HCT116 (cell line): ENCODE data around the gene ABCC9. TPM values are rescaled to one million over a fixed set of nuclear protein-coding genes. Genes with fewer than 3 reads are reported as not detected.

ENCODE experiments used
- ATAC-seq: fragments of 200-7000 bp; cut with Tn5 transposase; 2 replicates; pipeline ENCODE4 v1.9.1; 2020; ENCODE audit warnings: mild to moderate bottlenecking, moderate library complexity
- BruUV-seq: library from RNA; stranded (reverse); fragments of 400-500 nt; replicated peaks from 2 replicates; lab custom pipeline; 2021; lab: Mats Ljungman, UMichigan
- CTCF ChIA-PET: fragments of 300-600 bp; sonication (Branson Sonifier 250); formaldehyde crosslinking; loops from one replicate; lab custom pipeline; 2021; ENCODE audit warnings: antibody characterized with exemption; lab: Charles Lee
- POLR2A ChIA-PET: fragments of 300-600, 350-600 bp; sonication (Branson Sonifier 250); formaldehyde crosslinking; loops from one replicate; lab custom pipeline; 2021; ENCODE audit warnings: antibody characterized with exemption; lab: Charles Lee
- RAD21 ChIA-PET, 2 experiments: fragments of 300-600 bp; sonication (Branson Sonifier 250); formaldehyde crosslinking; loops; one replicate each; lab custom pipeline; 2023; ENCODE audit warnings: low total read pairs in 2 of 2; ENCODE audit not compliant: uncharacterized antibody in 2 of 2, unreplicated experiment in 2 of 2, low non-redundant PET in 1 of 2; lab: Charles Lee
- DNase-seq: peaks from one replicate; pipeline ENCODE4 v3.0.0-alpha.2; 2010; ENCODE audit warnings: low read depth, low spot score
- H2AFZ ChIP-seq: fragments of 200-600 bp; shearing (Covaris generic), sonication (generic); 2 replicates; pipeline ENCODE4 v1.6.1; 2017; ENCODE audit warnings: low read depth, mixed run types, mixed read lengths, antibody characterized with exemption, low read length; ENCODE audit not compliant: poor library complexity, severe bottlenecking
- H3K27ac ChIP-seq: 2 replicates; pipeline ENCODE4 v1.5.1; 2012; ENCODE audit warnings: low read depth, low read length
- H3K27me3 ChIP-seq: fragments of 200-600 bp; sonication (generic); 2 replicates; pipeline ENCODE4 v1.6.1; 2016; ENCODE audit warnings: mixed run types, low read length, mixed read lengths; ENCODE audit not compliant: insufficient read depth
- H3K36me3 ChIP-seq, 2 experiments: fragments of 200-500 bp in 1 of 2; fragments of 200-600 bp in 1 of 2; sonication (Bioruptor generic) in 1 of 2; sonication (generic) in 1 of 2; 2 replicates each; pipeline versions ENCODE4 v1.5.1 to v1.6.1; 2014 to 2016; ENCODE audit warnings: low read length in 2 of 2, inconsistent platforms in 1 of 2, mixed read lengths in 1 of 2, mixed run types in 1 of 2; ENCODE audit not compliant: insufficient read depth in 2 of 2, control insufficient read depth in 1 of 2
- H3K4me1 ChIP-seq, 2 experiments: fragments of 200-600 bp in 1 of 2; sonication (generic) in 1 of 2; 2 replicates each; pipeline versions ENCODE4 v1.5.1 to v1.6.1; 2012 to 2017; ENCODE audit warnings: low read length in 2 of 2, inconsistent platforms in 1 of 2, mild to moderate bottlenecking in 1 of 2, mixed read lengths in 1 of 2, mixed run types in 1 of 2, moderate library complexity in 1 of 2; ENCODE audit not compliant: insufficient read depth in 2 of 2, control insufficient read depth in 1 of 2
- H3K4me2 ChIP-seq: fragments of 200-600 bp; sonication (generic); 2 replicates; pipeline ENCODE4 v1.6.1; 2017; ENCODE audit warnings: mixed run types, low read length, mixed read lengths
- H3K4me3 ChIP-seq, 2 experiments: fragments of 200-600 bp in 1 of 2; sonication (generic) in 1 of 2; replicated peaks in 1 of 2; 2 replicates each; pipeline ENCODE4 v1.5.1; 2011 to 2016; ENCODE audit warnings: low read length in 2 of 2, control low read depth in 1 of 2, low read depth in 1 of 2, mild to moderate bottlenecking in 1 of 2, mixed read lengths in 1 of 2, mixed run types in 1 of 2
- H3K79me2 ChIP-seq: fragments of 200-600 bp; sonication (generic); 2 replicates; pipeline ENCODE4 v1.6.1; 2017; ENCODE audit warnings: mild to moderate bottlenecking, mixed run types, low read length, moderate library complexity, mixed read lengths; ENCODE audit not compliant: insufficient read depth
- H3K9ac ChIP-seq: fragments of 200-600 bp; sonication (generic); 2 replicates; pipeline ENCODE4 v1.6.1; 2016; ENCODE audit warnings: low read length, mixed read lengths
- H3K9me2 ChIP-seq: fragments of 200-600 bp; sonication (generic), shearing (Covaris generic); 2 replicates; pipeline ENCODE4 v1.6.1; 2017; ENCODE audit warnings: mixed run types, mild to moderate bottlenecking, moderate library complexity; ENCODE audit not compliant: insufficient read depth
- H3K9me3 ChIP-seq, 2 experiments: fragments of 200-500 bp in 1 of 2; fragments of 200-600 bp in 1 of 2; sonication (Bioruptor generic) in 1 of 2; sonication (generic) in 1 of 2; 2 replicates each; pipeline ENCODE4 v1.6.1; 2014 to 2017; ENCODE audit warnings: low read length in 2 of 2, mixed read lengths in 2 of 2, inconsistent platforms in 1 of 2, low read depth in 1 of 2, mild to moderate bottlenecking in 1 of 2, mixed run types in 1 of 2, moderate library complexity in 1 of 2; ENCODE audit not compliant: control insufficient read depth in 1 of 2, insufficient read depth in 1 of 2
- H4K20me1 ChIP-seq: fragments of 200-600 bp; sonication (generic), shearing (Covaris generic); 2 replicates; pipeline ENCODE4 v1.6.1; 2017; ENCODE audit warnings: mixed run types, mild to moderate bottlenecking, moderate library complexity; ENCODE audit not compliant: insufficient read depth
- CBX3 ChIP-seq: IDR thresholded peaks from 2 replicates; pipeline ENCODE4 v1.6.1; 2012; ENCODE audit warnings: low read depth
- CEBPB ChIP-seq: IDR thresholded peaks from 2 replicates; pipeline ENCODE4 v1.6.1; 2012; ENCODE audit warnings: low read depth
- ELF1 ChIP-seq: IDR thresholded peaks from 2 replicates; pipeline ENCODE4 v1.6.1; 2012; ENCODE audit warnings: low read depth, borderline replicate concordance
- EZH2 ChIP-seq: fragments of 200-600 bp; sonication (generic); IDR thresholded peaks from 2 replicates; pipeline ENCODE4 v1.6.1; 2017; ENCODE audit warnings: antibody characterized with exemption, mixed run types
- FOSL1 ChIP-seq: IDR thresholded peaks from 2 replicates; pipeline ENCODE4 v1.6.1; 2012; ENCODE audit warnings: low read depth
- JUND ChIP-seq: IDR thresholded peaks from 2 replicates; pipeline ENCODE4 v1.6.1; 2012
- POLR2AphosphoS5 ChIP-seq: IDR thresholded peaks from 2 replicates; pipeline ENCODE4 v1.6.1; 2011; ENCODE audit warnings: mild to moderate bottlenecking, low read depth, low read length, moderate library complexity
- RAD21 ChIP-seq: IDR thresholded peaks from 2 replicates; pipeline ENCODE4 v1.6.1; 2012; ENCODE audit warnings: low read depth, mild to moderate bottlenecking
- SP1 ChIP-seq: IDR thresholded peaks from 2 replicates; pipeline ENCODE4 v1.6.1; 2012; ENCODE audit warnings: low read depth
- TCF7L2 ChIP-seq: IDR thresholded peaks from 2 replicates; pipeline ENCODE4 v1.7.0; 2011; ENCODE audit warnings: borderline replicate concordance, inconsistent platforms; ENCODE audit not compliant: insufficient read depth, insufficient read length; ENCODE audit errors: extremely low read depth
- ZFX ChIP-seq: fragments of 450-650 bp; IDR thresholded peaks from 2 replicates; pipeline ENCODE4 v1.6.1; 2017
- ZNF274 ChIP-seq: fragments of 200-500 bp; sonication (Bioruptor generic); IDR thresholded peaks from 2 replicates; pipeline ENCODE4 v1.6.1; 2014; ENCODE audit warnings: mild to moderate bottlenecking, low read depth, low read length, inconsistent platforms
- intact Hi-C: fragments of 100-400 bp; cut with micrococcal nuclease; formaldehyde crosslinking; loops from 2 replicates; pipeline ENCODE4 v1.10.0; 2022
- total RNA-seq: library from RNA; stranded (reverse); gene quantifications from one replicate; pipeline ENCODE4 v1.2.1, GENCODE V29; 2021; ENCODE audit not compliant: unreplicated experiment
- TF ChIP-seq, protein P1 (sequence below): IDR thresholded peaks from 2 replicates; pipeline ENCODE4 v1.6.1; 2012
- TF ChIP-seq, protein P2 (sequence below): IDR thresholded peaks from 2 replicates; pipeline ENCODE4 v1.6.1; 2012

ABCC9 gene
- total RNA-seq, 1 experiment from 2014 or later = 0.05 TPM

DNA sequence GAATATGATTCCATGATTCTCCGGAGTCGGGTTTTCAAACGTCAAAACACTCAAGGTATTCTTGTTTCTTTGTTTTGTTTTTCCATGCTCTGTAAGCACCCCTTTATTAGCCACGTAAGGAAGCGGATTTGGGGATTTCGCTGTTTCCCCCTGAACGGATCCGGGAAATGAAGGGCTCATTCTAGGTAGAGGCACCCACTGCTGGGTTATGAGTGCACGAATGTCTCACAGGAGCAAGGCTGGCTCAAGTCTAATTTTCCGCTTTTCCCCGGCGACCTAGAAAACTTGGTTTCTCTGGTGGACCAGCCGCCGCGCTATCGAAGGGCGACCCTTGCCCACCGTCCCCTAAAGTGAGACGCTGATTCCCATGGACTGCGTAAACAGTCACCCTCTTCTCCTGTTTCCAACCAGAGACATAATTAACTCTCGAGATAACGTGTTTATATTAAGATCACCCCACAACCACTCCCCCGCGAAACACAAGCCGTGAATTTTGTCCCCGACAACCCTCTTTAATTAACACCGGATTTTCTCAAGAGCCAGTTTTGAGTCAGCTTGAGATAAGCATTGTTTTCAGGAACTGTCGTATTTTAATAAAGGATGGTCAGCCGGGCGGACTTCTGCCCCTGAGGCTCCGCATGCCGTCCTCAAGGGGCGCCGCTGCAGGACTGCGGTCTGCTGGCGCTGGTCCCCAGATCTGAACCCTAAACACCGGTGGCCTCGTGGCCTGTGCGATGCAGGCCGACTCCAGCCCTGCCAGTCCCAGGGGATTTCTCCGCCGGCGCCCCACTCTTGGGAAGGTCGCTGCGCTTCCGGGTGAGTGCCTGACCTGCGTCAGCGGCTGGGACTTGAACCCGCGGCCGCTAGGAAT is 515 bp upstream of the ABCC9 start:
- no peaks in the 10 kb centered on the region for H3K4me1 ChIP-seq
- H3K9ac ChIP-seq = no peak overlapping the region
- no TSS peak for BruUV-seq
- no peaks in the 10 kb centered on the region for H4K20me1 ChIP-seq
- H3K4me3 ChIP-seq = no peak overlapping the region
- DNase-seq (no peak), ATAC-seq (no peak)
- intact Hi-C loops = no loop called here
- H2AFZ ChIP-seq = no peak overlapping the region
- no peak overlapping the region for H3K4me2 ChIP-seq
- no peaks in the 10 kb centered on the region for H3K9me2 ChIP-seq
- CTCF ChIA-PET = no interaction called here
- RAD21 ChIA-PET = no interaction called here
- no peaks in the 10 kb centered on the region for H3K9me3 ChIP-seq
- no peaks in the 10 kb centered on the region for H3K36me3 ChIP-seq
- TF ChIP-seq POLR2AphosphoS5 (no peak), TCF7L2 (no peak), ELF1 (no peak), FOSL1 (no peak), CBX3 (no peak), SP1 (no peak), ZFX (no peak), JUND (no peak), ZNF274 (no peak), CEBPB (no peak), RAD21 (no peak), EZH2 (no peak)
- TF ChIP-seq, protein P1, sequence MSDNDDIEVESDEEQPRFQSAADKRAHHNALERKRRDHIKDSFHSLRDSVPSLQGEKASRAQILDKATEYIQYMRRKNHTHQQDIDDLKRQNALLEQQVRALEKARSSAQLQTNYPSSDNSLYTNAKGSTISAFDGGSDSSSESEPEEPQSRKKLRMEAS = no peak
- TF ChIP-seq, protein P2, sequence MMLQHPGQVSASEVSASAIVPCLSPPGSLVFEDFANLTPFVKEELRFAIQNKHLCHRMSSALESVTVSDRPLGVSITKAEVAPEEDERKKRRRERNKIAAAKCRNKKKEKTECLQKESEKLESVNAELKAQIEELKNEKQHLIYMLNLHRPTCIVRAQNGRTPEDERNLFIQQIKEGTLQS = no peak
- H3K27ac ChIP-seq = no peak overlapping the region
- POLR2A ChIA-PET = no interaction called here
- no peaks in the 10 kb centered on the region for H3K79me2 ChIP-seq
- H3K27me3 ChIP-seq = no peaks in the 10 kb centered on the region
